HEK293T (cell line): ENCODE results near the gene PFKP.

Source experiments
- CTCF ChIA-PET: fragments of 350-600 bp; formaldehyde crosslinking; extraction: SDS; loops from one replicate; lab custom pipeline; 2021; ENCODE audit warnings: antibody characterized with exemption, inconsistent platforms; lab: Yijun Ruan, JAX
- POLR2A ChIA-PET: fragments of 350-600 bp; formaldehyde crosslinking; extraction: SDS; loops from one replicate; lab custom pipeline; 2020; ENCODE audit warnings: antibody characterized with exemption, inconsistent platforms; lab: Yijun Ruan, JAX
- DNase-seq: peaks from one replicate; pipeline ENCODE4 v3.0.0; 2012; ENCODE audit warnings: mixed read lengths; ENCODE audit errors: extremely low spot score
- ARNT ChIP-seq: fragments of 450-650 bp; IDR thresholded peaks from 2 replicates; pipeline ENCODE4 v1.6.1; 2017; ENCODE audit warnings: mild to moderate bottlenecking
- BHLHE40 ChIP-seq: fragments of 450-650 bp; IDR thresholded peaks from 2 replicates; pipeline ENCODE4 v1.6.1; 2016; ENCODE audit warnings: mild to moderate bottlenecking, moderate library complexity, borderline replicate concordance
- CTBP1 ChIP-seq: fragments of 450-650 bp; IDR thresholded peaks from 2 replicates; pipeline ENCODE4 v1.6.1; 2016; ENCODE audit warnings: borderline replicate concordance
- ELF4 ChIP-seq: fragments of 450-650 bp; IDR thresholded peaks from 2 replicates; pipeline ENCODE4 v1.6.1; 2017; ENCODE audit warnings: antibody characterized with exemption
- FOXA1 ChIP-seq: fragments of 450-650 bp; IDR thresholded peaks from 2 replicates; pipeline ENCODE4 v1.6.1; 2016; ENCODE audit warnings: mild to moderate bottlenecking
- FOXK2 ChIP-seq: fragments of 450-650 bp; IDR thresholded peaks from 2 replicates; pipeline ENCODE4 v1.6.1; 2016; ENCODE audit warnings: mild to moderate bottlenecking
- FOXM1 ChIP-seq: fragments of 450-650 bp; IDR thresholded peaks from 2 replicates; pipeline ENCODE4 v1.6.1; 2017; ENCODE audit warnings: mild to moderate bottlenecking, borderline replicate concordance
- HDGF ChIP-seq: fragments of 450-650 bp; IDR thresholded peaks from 2 replicates; pipeline ENCODE4 v1.6.1; 2017; ENCODE audit warnings: antibody characterized with exemption, borderline replicate concordance
- L3MBTL2 ChIP-seq: fragments of 450-650 bp; conservative IDR thresholded peaks from 2 replicates; pipeline ENCODE4 v1.6.1; 2016; ENCODE audit warnings: mild to moderate bottlenecking
- LEF1 ChIP-seq: fragments of 450-650 bp; IDR thresholded peaks from 2 replicates; pipeline ENCODE4 v1.6.1; 2017; ENCODE audit warnings: mild to moderate bottlenecking, borderline replicate concordance
- NFRKB ChIP-seq: fragments of 450-650 bp; IDR thresholded peaks from 2 replicates; pipeline ENCODE4 v1.6.1; 2016; ENCODE audit warnings: mild to moderate bottlenecking, moderate library complexity
- SP1 ChIP-seq: fragments of 450-650 bp; IDR thresholded peaks from 2 replicates; pipeline ENCODE4 v1.6.1; 2017
- SUZ12 ChIP-seq: fragments of 450-650 bp; IDR thresholded peaks from 2 replicates; pipeline ENCODE4 v1.6.1; 2016; ENCODE audit warnings: mild to moderate bottlenecking
- TARDBP ChIP-seq: fragments of 450-650 bp; IDR thresholded peaks from 2 replicates; pipeline ENCODE4 v1.6.1; 2016
- ZNF384 ChIP-seq: fragments of 450-650 bp; IDR thresholded peaks from 2 replicates; pipeline ENCODE4 v1.6.1; 2016
- TF ChIP-seq, protein P1 (sequence below): fragments of 450-650 bp; IDR thresholded peaks from 2 replicates; pipeline ENCODE4 v1.6.1; 2016

Gene PFKP

DNA sequence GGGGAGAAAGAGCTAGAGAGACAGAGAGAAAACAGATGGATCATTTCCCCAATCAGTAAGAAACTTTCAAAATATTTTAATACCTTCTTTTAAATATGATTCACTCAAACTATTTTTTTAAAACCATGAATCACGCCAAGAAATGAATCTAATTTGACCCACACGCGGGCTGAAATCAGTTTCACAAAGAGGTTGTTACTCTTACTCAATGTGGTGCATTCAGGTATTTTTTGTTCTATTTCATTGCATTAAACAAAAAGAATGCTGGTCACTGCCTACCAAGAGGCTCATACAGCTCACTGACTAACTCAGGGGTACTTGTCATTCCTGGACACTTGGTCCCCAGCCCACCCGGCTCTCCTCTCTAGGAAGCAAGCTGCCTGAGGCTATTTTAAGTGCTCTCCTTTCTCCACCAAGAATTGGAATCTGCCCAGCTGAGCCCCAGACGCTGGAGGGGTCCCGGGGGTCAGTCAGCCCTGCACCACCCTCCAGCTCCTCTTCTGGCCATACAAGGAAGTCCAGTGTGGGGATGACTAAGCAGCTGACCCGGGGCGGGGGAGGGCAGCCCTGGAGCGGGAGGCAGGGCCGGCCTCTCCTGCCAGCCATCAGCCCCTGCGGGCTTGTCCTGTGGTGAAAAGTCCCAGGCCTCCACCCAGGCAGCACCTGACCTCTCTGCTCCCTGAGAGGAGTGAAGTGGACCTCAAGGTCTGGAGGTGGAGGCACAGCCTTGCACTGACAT, 21.7 kb upstream of the PFKP start:
- no peak for DNase-seq
- POLR2A ChIA-PET: interaction anchor here (0.6 kb wide), 1 partner anchor 109 kb away, joined by 3 read pairs; no protein-coding TSS in a partner anchor
- CTCF ChIA-PET: interaction anchor here (1.1 kb wide), 1 partner anchor 117 kb away, joined by 5 read pairs; no protein-coding TSS in a partner anchor
- TF ChIP-seq FOXA1 (no peak), FOXK2 (no peak), TARDBP (no peak), SP1 (no peak)

DNA sequence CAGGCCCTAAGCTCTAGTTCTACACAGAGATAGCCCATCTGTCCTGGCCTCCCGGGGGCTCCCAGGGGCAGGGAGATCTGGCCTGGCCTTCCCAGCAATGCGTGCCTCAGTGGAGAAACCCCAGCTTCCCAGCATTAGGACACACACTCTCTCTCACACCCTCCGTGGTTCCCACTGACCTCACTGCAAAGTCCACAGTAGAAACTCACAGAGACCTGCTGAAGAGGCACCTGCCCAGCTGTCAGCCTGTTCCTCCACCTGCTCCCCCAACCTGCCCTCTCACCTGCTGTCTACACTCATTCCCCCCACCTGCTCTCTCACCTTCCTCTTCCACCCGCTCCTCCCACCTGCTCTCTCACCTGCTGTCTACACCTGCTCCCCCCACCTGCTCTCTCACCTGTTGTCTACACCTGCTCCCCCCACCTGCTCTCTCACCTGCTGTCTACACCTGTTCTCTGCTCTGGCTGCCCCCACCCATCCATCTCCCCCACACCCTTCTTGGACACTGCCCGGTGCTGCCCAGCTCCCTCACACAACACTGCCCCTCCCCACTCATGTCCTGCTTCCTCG, 21.1 kb upstream of the PFKP start:
- no peak for DNase-seq
- TF ChIP-seq FOXK2: no peak
- no peak for TF ChIP-seq FOXA1
- TF ChIP-seq ARNT: no peak
- no peak for TF ChIP-seq L3MBTL2
- no peak for TF ChIP-seq ZNF384
- no peak for TF ChIP-seq FOXM1
- TF ChIP-seq SUZ12: no peak
- no peak for TF ChIP-seq TARDBP
- TF ChIP-seq, protein P1, sequence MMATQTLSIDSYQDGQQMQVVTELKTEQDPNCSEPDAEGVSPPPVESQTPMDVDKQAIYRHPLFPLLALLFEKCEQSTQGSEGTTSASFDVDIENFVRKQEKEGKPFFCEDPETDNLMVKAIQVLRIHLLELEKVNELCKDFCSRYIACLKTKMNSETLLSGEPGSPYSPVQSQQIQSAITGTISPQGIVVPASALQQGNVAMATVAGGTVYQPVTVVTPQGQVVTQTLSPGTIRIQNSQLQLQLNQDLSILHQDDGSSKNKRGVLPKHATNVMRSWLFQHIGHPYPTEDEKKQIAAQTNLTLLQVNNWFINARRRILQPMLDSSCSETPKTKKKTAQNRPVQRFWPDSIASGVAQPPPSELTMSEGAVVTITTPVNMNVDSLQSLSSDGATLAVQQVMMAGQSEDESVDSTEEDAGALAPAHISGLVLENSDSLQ: no peak
- TF ChIP-seq NFRKB: no peak
- no peak for TF ChIP-seq LEF1
- TF ChIP-seq HDGF: no peak
- no peak for TF ChIP-seq BHLHE40
- TF ChIP-seq SP1: no peak
- no peak for TF ChIP-seq ELF4
- TF ChIP-seq CTBP1: no peak
- CTCF ChIA-PET: interaction anchor here (1.1 kb wide), 1 partner anchor 118 kb away, joined by 5 read pairs; no protein-coding TSS in a partner anchor
- POLR2A ChIA-PET: no interaction called here

DNA sequence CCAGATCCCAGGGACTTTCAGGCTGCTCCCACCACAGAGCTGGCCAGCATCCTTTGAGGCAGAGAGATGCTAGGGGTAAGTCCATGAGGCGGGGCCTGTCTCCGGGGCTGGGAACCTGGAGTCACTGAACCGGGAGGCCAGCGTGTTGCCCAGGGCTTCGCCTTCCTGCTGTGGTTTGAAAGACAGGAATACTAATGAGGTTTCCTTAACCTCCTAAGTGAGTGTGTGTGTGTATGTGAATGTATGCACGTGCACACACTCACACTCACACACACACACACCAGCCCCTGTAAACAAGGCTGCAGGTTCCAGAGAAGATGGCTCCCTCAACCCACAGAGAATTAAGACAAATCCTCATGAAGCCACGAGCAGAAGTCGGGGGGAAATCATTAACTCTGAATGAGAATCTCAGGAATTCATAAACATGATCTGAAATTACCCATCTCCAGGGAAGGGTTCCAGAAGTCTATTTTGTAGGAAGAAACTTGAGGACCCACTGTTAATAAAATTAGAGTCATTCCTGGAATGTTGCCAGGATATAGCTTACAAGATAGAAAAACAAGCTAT, 20.3 kb upstream of the PFKP start:
- ChIA-PET POLR2A (no interaction called here), CTCF (no interaction called here)
- no peak for TF ChIP-seq SP1
- no peak for TF ChIP-seq ZNF384
- no peak for TF ChIP-seq TARDBP
- TF ChIP-seq HDGF: no peak
- TF ChIP-seq L3MBTL2: no peak
- TF ChIP-seq FOXA1: no peak
- no peak for DNase-seq

DNA sequence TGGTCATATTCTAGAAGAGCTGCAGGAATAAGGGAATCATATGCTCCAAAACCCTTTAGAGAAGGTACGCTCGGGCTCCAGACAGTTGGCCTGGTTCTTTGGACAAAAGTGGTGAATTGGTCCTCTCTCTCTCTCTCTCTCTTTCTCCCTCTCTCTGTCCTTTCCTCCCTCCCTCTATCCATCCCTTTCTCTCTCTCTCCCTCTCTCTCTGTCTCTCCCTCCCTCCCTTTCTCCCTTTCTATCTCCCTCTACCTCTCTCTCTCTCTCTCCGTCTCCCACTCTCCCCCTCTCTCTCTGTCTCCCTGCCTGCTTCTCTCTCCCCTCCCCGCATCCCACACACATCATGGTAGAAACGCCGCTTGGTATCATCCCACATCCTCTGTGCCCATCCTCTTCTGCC, 19.8 kb upstream of the PFKP start:
- ChIA-PET POLR2A (no interaction called here), CTCF (no interaction called here)
- no peak for DNase-seq
- TF ChIP-seq HDGF: no peak
- no peak for TF ChIP-seq BHLHE40
- TF ChIP-seq NFRKB: no peak
- no peak for TF ChIP-seq SP1
- TF ChIP-seq FOXK2: no peak
- TF ChIP-seq LEF1: no peak
- TF ChIP-seq ZNF384: no peak
- TF ChIP-seq FOXM1: no peak
- TF ChIP-seq TARDBP: no peak
- TF ChIP-seq SUZ12: no peak
- TF ChIP-seq ELF4: no peak
- no peak for TF ChIP-seq ARNT
- TF ChIP-seq, protein P1: no peak
- TF ChIP-seq FOXA1: no peak
- TF ChIP-seq CTBP1: no peak
- TF ChIP-seq L3MBTL2: no peak

DNA sequence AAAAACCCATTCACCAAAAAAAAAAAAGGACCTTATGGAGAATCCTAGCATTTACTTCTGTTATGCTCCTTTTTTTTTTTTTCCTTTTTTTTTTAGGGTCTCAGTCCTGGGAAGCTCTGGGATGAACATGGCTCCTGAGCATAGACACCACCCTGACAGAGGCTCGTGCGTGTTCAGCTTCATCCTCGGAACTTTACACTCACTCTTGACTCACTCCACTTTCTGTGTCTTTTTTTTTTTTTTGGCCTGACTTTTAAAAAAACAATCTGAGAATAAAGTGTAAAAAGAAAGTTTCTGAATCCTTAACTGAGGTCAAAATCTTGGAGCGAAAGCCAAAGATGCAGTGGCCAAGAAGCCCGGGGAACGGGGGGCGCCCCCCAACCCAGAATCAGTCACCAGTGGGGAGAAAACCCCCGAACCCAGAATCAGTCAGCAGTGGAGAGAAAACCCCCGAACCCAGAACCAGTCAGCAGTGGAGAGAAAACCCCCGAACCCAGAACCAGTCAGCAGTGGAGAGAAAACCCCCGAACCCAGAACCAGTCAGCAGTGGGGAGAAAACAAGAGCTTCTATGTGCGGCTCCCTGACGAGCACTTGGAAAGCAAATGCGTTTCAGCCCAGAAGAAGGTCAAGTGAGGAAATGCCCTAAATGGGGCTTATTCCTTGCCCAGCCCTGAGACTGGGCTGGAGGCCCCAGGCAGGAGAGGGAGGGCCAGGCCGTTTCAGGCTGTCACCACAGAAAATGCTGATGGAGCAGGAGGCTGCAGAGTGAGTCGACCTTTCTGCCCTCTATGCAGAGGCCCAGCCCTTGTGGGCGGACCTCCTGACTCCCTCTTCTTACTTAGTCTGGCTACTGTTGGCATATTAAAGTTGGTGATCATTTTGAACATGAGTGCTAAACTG, 19.0 kb upstream of the PFKP start:
- DNase-seq: no peak
- TF ChIP-seq ELF4: no peak
- no peak for TF ChIP-seq L3MBTL2
- no peak for TF ChIP-seq HDGF
- TF ChIP-seq SP1: no peak
- TF ChIP-seq NFRKB: no peak
- no peak for TF ChIP-seq ARNT
- TF ChIP-seq ZNF384: no peak
- no peak for TF ChIP-seq FOXK2
- TF ChIP-seq SUZ12: no peak
- no peak for TF ChIP-seq FOXM1
- no peak for TF ChIP-seq BHLHE40
- TF ChIP-seq, protein P1: no peak
- TF ChIP-seq LEF1: no peak
- no peak for TF ChIP-seq TARDBP
- no peak for TF ChIP-seq FOXA1
- no peak for TF ChIP-seq CTBP1
- CTCF ChIA-PET: no interaction called here
- POLR2A ChIA-PET: no interaction called here
